NOMO-1 (cell line): Measurements from ENCODE around the gene CCDC88B.
A peak's percentile ranks its signal among the peaks of the same experiment; 100 is the strongest.
"Not testable (repeated sequence)": the region's sequence is repeated elsewhere in the genome, so short reads cannot be mapped to it uniquely, and the experiment has no call there.

Source experiments
- DNase-seq, 2 experiments: peaks; one replicate each; lab custom pipeline; 2025; ENCODE audit not compliant: unreplicated experiment in 2 of 2; lab: John Stamatoyannopoulos, UW

The CCDC88B gene

DNA sequence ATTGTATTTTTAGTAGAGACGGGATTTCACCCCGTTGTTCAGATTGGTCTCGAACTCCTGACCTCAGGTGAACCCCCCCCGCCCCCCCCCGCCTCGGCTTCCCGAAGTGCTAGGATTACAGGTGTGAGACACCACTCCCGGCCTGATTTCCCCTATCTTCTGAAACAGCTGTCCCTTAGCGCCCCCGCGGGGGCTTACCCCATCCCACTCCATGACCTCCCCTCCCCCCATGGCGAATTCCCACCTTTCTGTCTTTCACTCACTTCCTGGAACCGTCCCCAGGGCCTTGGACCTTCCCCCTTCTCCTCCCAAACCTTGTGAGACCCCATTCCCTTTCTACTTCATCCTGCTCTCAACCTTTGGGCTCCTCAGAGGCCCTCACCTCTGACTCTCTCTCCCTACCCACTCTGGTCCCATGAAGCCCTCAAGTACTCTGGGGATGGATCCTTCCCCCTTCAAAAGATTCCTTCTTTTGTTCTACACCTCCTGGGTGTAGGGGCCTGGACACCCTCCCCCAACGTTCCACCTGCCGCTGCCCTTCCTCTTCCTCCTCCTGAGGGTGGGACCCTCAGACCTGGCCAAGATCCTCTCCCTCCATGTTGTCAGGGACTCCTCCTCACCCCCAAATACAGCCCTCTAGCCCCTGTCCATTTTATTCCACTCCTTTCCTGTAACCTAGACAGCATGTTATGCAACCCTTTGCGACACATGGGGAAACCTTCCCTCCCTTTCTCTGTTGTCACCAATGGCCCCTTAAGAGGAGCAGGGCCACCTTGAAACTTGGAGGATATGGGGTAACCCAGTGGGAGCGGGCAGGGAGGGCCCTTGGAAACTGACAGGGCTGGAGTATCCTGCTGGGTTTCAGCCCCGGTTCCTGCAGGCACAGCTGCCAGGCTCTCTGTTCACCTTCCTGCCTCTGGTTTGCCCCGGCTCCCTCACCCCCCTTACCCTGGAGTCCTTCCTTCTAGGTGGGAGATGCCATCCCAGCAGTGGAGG lies 20.9 kb upstream of the CCDC88B start:
- DNase-seq, result peak; percentile 26 to 40

DNA sequence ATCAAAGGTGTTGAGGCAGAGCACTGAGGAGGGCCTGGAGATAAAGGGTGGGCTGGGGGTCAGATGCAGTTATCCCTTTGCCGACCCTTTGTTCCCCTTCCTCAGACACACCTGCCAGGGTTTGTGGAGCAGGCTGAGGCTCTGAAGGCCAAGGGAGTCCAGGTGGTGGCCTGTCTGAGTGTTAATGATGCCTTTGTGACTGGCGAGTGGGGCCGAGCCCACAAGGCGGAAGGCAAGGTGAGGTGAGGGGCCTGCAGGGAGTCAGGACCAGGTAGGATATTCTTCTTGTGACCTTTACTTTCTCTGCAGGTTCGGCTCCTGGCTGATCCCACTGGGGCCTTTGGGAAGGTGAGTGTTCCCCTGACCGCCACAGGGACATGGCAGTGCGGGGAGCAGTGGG lies 19.4 kb upstream of the CCDC88B start:
- no peak for DNase-seq

DNA sequence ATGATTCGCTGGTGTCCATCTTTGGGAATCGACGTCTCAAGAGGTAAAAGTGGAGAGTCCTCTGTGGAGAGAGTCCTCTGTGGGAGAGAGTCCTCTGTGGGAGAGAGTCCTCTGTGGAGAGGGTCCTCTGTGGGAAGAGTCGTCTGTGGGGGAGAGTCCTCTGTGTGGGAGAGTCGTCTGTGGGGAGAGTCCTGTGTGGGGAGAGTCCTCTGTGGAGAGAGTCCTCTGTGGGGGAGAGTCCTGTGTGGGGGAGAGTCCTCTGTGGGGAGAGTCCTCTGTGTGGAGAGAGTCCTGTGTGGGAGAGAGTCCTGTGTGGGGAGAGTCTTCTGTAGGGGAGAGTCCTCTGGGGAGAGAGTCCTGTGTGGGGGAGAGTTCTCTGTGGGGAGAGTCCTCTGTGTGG lies 19.0 kb upstream of the CCDC88B start:
- DNase-seq, result no peak

DNA sequence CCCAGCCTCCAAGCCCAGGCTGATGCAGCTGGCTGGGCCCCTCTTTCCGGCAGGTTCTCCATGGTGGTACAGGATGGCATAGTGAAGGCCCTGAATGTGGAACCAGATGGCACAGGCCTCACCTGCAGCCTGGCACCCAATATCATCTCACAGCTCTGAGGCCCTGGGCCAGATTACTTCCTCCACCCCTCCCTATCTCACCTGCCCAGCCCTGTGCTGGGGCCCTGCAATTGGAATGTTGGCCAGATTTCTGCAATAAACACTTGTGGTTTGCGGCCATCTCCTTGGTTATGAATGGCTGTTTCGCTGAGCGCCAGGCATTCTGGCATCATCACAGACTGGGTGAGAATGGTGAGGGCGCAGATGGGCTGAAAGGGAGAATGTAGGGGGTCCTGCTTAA lies 18.5 kb upstream of the CCDC88B start:
- no peak for DNase-seq

DNA sequence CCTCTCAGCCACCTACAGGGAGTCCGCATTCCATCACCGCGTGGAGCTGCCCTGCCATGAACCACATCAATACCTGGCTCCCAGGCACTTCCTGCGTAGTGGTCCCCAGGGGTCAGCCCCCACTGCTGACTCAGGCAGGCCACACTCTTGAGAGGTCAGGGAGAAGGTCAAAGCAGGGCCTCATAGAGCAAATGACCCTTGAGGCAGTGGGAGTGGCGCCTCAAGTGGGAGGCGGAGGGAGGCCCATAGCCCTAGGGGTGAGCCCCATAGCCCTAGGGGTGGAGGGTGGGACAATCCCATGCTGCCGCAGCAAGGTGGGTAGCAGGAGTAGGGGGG lies 17.1 kb upstream of the CCDC88B start:
- DNase-seq, result no peak

DNA sequence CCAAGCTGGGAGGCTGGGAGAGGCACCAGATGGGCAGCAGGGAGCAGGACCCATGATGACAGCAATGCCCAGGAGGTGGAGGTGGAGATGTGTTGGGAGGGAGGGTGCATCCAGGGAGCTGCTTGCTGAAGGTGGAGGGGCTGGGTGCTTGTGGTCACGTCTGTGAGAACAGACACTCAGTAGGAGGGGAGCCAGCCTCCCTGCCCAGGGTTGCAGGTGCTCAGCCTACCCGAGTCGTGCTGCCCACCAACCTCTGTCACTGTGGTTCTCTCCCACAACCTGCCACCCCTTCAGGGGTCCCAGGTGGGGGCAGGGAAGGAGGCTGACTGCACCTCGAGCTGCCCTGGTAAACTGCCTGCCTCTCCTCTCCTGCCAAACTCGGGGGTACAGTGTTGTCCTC lies 16.6 kb upstream of the CCDC88B start:
- DNase-seq, result no peak

DNA sequence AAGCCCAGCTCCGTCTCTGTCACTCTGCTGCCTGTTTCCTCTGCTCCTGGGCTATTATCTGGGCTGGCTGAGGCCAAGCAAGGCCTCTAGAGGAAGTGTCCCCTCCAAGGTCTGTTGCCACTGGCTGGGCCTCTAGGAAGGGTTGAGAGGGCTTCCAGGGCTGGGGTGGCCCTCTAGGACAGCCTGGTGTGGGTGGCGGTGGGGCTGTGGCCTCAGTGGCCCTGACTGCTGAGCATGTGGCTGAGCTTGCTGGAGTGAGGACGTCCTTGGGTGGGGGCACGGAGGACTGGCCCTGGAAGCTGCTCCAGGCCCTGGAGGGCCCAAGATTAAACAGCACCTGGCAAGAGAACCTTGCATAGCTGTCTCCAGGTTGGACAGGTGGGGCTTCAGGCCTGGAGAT lies 16.0 kb upstream of the CCDC88B start:
- DNase-seq, result not testable (repeated sequence)

DNA sequence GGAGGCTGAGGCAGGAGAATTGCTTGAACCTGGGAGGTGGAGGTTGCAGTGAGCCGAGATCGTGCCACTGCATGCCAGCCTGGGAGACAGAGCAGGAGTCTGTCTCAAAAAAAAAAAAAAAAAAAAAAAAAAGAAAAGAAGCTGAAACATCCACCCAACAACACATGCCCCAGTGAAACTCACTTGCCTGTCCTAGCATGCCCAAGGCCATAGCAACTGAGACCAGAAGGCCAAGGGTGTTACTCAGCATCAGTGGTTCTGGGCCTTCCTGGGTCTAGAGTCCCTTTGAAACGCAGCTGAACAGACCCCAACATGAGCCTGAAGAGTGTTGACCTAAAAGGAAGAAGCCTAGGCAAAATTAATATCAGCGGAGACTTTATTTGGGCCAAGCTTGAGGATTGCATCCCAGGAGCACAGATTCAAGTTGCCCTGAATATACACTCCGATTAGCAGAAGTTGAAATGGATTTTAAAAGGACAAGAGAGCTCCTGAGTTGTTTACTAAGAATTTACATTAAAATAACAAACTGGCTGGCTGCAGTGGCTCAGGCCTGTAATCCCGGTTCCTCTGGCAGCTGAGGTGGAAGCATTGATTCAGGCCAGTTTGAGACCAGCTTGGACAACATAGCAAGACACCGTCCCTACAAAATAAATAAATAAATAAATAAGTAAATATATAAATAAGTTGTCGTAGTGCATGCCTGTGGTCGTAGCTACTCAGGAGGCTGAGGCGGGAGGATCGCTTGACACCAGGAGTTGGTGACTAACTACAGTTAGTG lies 15.1 kb upstream of the CCDC88B start:
- DNase-seq, result no peak

DNA sequence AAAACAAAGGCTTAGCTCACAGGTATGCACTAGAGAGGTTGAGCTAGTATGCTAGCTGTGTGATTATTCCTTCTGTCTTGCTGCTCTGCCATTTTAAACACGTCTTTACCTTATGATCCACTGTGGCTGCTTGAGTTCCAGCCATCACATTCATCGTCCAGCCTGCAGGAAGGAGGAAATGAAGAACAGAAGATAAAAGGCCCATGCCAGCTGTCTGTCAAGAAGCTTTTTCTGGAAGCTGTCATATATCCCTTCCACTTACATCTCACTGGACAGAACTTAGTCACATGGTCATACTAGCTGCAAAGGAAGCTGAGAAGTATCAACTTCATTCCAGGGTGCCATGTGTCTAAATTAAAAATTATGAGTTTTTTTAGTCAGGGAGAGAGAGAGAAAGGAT lies 12.6 kb upstream of the CCDC88B start:
- no peak for DNase-seq

DNA sequence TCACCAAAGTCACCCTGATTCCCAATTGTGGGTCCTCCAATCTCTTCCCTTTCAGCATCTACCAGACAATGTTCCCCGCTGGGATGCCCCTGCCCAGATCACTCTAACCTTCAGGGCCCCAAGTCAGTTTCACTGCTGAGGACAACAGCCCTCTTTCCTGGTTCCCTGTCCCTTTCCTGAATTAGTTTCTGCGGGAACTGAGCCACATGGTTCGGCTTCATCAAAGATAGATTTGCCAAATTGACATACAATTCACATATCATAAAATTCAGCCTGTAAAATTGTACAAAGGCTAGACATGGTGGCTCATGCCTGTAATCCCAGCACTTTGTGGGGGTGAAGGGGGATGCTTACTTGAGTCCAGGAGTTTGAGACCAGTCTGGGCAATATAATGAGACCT lies 12.0 kb upstream of the CCDC88B start:
- no peak for DNase-seq

DNA sequence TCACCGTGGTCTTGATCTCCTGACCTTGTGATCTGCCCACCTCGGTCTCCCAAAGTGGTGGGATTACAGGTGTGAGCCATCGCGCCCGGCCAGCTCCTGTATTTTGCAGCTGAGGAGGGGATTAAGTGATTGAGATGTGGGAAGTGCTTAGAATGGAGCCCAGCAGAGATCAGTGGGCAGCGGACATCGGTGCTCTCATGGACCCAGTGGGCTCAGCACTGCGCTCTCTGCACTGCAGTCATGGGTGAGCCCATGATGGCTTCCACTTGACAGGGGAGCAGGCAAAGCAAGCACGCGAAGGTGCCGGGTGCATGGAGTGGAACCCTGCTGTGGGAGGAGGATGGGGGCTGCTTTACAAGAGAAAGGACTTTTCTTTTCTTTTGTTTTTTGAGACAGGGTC lies 9.1 kb upstream of the CCDC88B start:
- no peak for DNase-seq

DNA sequence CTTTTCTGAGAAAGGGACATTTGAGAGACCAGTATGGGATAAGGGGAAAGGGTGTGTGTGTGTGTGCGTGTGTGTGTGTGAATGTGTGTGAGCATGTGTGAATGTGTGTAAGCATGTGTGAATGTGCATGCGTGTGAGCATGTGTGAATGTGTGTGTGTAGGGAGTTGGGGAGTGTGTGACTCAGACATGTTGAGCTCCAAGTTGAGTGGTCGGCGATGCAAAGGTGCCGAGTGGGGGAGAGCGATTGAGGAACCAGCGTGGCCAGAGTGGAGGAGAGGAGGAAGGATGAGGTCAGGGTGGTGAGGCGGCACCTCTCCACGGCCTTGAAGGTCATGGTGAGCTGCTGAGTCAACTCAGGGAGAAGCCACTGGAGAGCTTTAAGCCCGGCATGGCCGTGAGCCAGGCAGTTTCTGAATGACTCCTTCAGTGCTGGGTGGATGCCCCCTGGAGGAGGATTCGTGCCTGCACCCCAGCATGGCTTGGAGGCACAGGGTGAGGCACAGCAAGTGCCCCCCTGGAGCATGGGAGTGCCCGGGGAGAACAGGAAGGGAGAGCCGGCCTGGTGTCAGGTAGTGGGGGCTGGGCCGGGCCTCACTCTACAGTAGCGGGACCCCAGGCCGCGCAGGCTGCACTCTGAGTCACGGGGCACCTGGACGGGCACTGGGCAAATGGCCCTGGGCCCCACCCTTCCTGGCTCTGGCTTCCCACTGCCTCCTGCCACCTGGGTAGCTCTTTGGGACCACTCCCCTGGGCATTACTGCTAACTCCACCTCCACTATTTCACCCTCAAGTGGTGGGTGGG lies 8.2 kb upstream of the CCDC88B start:
- peak; percentile 82 to 87 for DNase-seq

DNA sequence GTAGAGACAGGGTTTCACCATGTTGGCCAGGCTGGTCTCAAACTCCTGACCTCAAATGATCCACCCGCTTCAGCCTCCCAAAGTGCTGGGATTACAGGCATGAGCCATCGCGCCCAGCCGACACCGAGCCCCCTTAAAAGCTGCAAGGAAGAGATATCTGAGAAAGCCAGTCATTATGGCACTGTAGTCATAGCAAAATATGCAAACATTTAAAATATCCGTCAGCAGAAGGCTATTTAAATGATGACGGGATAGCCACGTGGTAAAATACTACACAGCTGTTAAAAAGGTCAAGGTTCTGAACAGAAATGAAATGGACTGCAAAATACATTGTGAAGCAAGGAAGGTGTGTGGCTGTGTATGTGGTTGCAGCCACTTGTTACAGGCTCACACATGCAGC lies 6.4 kb upstream of the CCDC88B start:
- no peak for DNase-seq

DNA sequence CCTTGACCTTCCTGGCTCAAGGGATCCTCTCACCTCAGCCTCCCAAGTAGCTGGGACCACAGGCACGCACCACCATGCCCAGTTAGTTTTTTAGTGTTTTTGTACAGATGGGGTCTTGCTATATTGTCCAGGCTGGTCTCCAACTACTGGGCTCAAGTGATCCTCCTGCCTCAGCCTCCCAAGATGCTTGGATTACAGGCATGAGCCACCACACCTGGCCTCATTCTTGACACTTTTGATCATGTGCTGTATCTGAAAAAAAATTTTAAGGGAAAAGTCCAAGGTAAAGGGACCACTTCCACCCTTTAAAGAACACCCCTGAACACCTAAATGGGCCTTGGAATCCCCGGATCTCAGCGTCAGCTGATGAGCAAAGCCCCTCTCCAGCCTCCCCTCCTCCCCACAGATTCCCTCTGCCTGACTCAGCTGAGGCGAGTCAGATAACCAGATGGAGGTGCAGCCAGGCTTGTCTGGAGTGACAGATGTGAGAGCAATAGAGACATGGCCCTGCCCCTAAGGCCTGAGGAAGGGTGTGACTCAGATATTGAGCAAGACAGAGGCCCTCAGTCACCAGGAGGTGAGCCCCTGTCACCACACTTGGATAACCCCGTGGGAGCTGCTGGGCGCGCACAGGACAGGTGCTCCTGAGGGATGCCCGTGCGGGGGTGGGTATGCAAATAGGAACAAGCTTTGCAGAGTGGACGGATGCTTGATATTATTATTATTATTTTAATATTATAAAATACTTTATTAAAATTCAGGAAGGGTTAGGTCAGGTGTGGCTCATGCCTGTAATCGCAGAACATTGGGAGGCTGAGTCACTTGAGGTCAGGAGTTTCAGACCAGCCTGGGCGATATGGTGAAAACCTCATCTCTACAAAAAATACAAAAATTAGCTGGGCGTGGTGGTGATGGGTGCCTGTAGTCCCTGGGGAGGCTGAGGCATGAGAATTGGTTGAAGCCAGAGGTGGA lies 5.0 kb upstream of the CCDC88B start:
- peak; percentile 95 to 96 for DNase-seq

DNA sequence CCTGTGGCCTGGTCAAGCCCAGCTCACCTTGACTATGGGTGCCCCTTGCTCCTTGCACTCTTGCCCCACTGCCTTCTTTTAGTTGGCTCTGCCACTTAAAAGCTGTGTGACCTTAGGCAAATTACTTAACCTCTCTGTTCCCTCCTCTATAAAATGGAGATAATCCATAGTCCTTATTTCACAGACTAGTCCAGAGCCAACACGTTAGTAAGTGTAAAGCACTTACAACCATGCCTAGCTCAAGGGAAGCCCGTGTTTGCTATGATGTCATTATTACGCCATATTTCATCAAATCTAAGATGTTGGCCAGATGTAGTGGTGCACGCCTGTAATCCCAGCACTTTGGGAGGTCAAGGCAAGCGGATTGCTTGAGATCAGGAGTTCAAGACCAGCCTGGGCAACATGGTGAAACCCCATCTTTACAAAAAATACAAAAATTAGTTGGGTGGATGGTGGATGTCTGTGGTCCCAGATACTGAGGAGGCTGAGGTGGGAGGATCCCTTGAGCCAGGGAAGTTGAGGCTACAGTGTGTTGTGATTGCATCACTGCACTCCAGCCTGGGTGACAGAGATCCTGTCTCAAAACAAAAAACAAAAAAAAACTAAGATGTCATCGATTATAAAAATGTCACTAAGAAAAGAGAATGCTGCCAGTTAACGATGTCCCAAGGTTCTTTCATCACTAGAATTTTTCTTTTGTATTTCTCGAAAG lies 2.3 kb upstream of the CCDC88B start:
- no peak for DNase-seq

DNA sequence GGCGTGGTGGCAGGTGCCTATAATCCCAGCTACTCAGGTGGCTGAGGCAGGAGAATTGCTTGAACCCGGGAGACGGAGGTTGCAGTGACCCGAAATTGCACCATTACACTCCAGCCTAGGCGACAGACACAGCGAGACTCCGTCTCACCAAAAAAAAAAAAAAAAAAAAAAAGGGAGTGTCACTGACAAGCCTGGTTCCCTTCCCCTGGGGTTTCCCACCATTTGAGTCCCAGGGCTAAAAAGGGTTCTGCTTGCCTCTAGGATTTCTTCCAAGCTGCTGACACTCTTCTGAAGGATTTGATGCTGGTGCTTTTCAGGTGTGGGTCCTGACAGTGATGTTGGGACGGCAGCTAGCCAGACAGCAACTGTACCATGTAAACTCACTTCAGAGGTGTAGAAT lies 1.3 kb upstream of the CCDC88B start:
- no peak for DNase-seq

DNA sequence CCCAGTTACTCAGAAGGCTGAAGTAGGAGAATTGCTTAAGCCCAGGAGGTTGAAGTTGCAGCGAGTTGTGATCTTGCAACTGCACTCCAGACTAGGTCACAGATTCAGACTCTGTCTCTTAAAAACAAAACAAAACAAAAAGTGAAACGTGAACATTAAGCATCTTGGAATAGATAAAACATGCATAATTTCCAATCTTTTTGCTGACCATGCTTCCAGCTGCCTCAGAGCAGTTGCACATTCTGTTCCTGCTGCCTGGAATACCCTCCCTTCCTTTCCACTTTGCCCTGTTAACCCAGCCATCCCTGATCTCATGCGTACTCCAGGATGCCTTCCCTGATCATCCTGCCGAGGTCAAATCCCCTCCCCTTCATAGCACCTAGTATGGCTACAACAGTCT lies 718 bp upstream of the CCDC88B start:
- DNase-seq, result no peak

DNA sequence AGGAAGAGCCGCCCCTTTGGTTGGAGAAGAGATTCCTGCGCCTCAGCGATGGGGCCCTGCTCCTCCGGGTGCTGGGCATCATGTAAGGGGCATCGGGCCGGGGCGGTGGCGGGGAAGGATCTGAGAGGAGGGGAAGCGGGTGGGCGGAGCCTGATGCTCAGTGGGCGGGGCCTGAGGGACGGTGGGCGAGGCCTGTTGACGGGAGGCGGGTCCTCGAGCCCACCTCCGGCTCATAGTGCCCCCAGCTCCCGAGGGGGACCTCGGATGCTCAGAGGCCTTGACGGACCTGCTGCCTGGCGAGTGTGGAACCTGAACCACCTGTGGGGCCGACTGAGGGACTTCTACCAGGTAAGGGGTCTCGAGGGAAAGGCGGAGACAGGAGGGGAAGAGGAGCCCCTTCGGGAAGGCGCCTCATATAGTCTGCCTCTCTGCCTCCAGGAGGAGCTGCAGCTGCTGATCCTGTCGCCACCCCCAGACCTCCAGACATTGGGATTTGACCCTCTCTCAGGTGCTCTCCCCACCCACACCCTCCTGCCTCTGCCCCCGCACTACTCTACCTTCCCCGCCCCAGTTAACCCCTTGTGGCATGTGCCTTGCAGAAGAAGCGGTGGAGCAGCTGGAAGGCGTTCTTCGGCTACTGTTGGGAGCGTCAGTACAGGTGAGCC lies 799 bp downstream of the CCDC88B start:
- peak; percentile 28 to 59 for DNase-seq

DNA sequence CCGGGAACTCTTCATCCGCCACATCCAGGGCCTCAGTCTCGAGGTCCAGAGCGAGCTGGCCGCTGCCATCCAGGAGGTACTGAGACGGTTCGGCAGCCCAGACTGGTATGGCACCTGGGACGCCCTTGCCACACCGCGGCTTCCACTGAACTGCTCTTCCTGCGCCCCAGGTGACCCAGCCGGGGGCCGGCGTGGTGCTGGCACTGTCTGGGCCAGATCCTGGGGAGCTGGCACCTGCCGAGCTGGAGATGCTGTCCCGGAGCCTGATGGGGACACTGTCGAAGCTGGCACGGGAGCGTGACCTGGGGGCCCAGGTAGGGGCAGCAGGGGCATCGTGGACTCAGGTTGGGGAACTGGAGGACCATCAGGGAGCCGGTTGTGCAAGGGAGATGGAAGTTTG lies 1.4 kb downstream of the CCDC88B start:
- DNase-seq, result no peak
